Stimulated activated naive CD8-positive, alpha-beta T cell treated with anti-CD3 and anti-CD28 coated beads, Interleukin-15, Interleukin-2, amounts not matched to agents 100 ng/mL and 50 ng/mL, for 24 hours (primary cell): ENCODE results near the gene EMC9.

Experiments
- H3K27ac Mint-ChIP-seq: one replicate; pipeline ENCODE4 v1.8.0; 2021; ENCODE audit warnings: mild to moderate bottlenecking, mixed read lengths
- H3K27me3 Mint-ChIP-seq: one replicate; pipeline ENCODE4 v1.8.0; 2021; ENCODE audit warnings: mixed read lengths
- H3K36me3 Mint-ChIP-seq: one replicate; pipeline ENCODE4 v1.8.0; 2021; ENCODE audit warnings: low read depth, mixed read lengths
- H3K4me1 Mint-ChIP-seq: one replicate; pipeline ENCODE4 v1.8.0; 2021; ENCODE audit warnings: low read depth, mixed read lengths
- H3K4me3 Mint-ChIP-seq: one replicate; pipeline ENCODE4 v1.8.0; 2021; ENCODE audit warnings: mild to moderate bottlenecking, mixed read lengths
- H3K9me3 Mint-ChIP-seq: one replicate; pipeline ENCODE4 v1.8.0; 2021; ENCODE audit warnings: mixed read lengths

The EMC9 gene

GRCh38 chr14:24100197-24100981 is 41.0 kb downstream of the EMC9 start:
- no peaks in the 10 kb centered on the region for H3K9me3 Mint-ChIP-seq
- peaks cover 62% of the 10 kb centered on the region for H3K36me3 Mint-ChIP-seq
- H3K27ac Mint-ChIP-seq = no peak overlapping the region
- H3K27me3 Mint-ChIP-seq = no peaks in the 10 kb centered on the region
- peaks cover 14% of the 10 kb centered on the region for H3K4me1 Mint-ChIP-seq
- H3K4me3 Mint-ChIP-seq = no peak overlapping the region

GRCh38 chr14:24098927-24099813 is 42.2 kb downstream of the EMC9 start:
- Mint-ChIP-seq H3K36me3 (peaks cover 62% of the 10 kb centered on the region), H3K4me3 (no peak overlapping the region), H3K9me3 (no peaks in the 10 kb centered on the region), H3K4me1 (peaks cover 16% of the 10 kb centered on the region), H3K27ac (no peak overlapping the region), H3K27me3 (no peaks in the 10 kb centered on the region)

GRCh38 chr14:24098229-24098926 is 43.0 kb downstream of the EMC9 start:
- Mint-ChIP-seq H3K27me3 (no peaks in the 10 kb centered on the region), H3K9me3 (no peaks in the 10 kb centered on the region), H3K4me3 (no peak overlapping the region), H3K36me3 (peaks cover 54% of the 10 kb centered on the region), H3K4me1 (peaks cover 21% of the 10 kb centered on the region), H3K27ac (no peak overlapping the region)

GRCh38 chr14:24096545-24097181 is 44.7 kb downstream of the EMC9 start:
- H3K27me3 Mint-ChIP-seq = no peaks in the 10 kb centered on the region
- peak overlapping the region; percentile 62 for H3K4me3 Mint-ChIP-seq
- H3K36me3 Mint-ChIP-seq = peaks cover 41% of the 10 kb centered on the region
- H3K27ac Mint-ChIP-seq = peak overlapping the region; percentile 80
- H3K4me1 Mint-ChIP-seq = peaks cover 26% of the 10 kb centered on the region
- H3K9me3 Mint-ChIP-seq = no peaks in the 10 kb centered on the region

GRCh38 chr14:24095271-24096068 is 45.9 kb downstream of the EMC9 start:
- peak overlapping the region; percentile 97 for H3K27ac Mint-ChIP-seq
- H3K9me3 Mint-ChIP-seq = no peaks in the 10 kb centered on the region

GRCh38 chr14:24094841-24095270 is 46.5 kb downstream of the EMC9 start:
- Mint-ChIP-seq H3K4me3 (peak overlapping the region; percentile 95), H3K9me3 (no peaks in the 10 kb centered on the region), H3K4me1 (peaks cover 26% of the 10 kb centered on the region), H3K27ac (peak overlapping the region; percentile 97), H3K36me3 (peaks cover 29% of the 10 kb centered on the region), H3K27me3 (no peaks in the 10 kb centered on the region)

More at GRCh38 chr14:24095271-24096068, 45.9 kb downstream of the EMC9 start:
- Mint-ChIP-seq H3K4me1 (peaks cover 26% of the 10 kb centered on the region), H3K27me3 (no peaks in the 10 kb centered on the region), H3K36me3 (peaks cover 36% of the 10 kb centered on the region), H3K4me3 (peak overlapping the region; percentile 95)

- Mint-ChIP-seq H3K27me3 (no peaks in the 10 kb centered on the region), H3K9me3 (no peaks in the 10 kb centered on the region), H3K4me3 (peak within 1 kb of the TSS; percentile 95), H3K4me1 (peaks cover 26% of the 10 kb centered on the region), H3K27ac (peak within 1 kb of the TSS; percentile 97), H3K36me3 (peaks cover 23% of the 10 kb centered on the region)
Measured at GRCh38 chr14:24093901-24094840, 47.2 kb downstream of the EMC9 start, which contains the start of gene PCK2. PCK2 (plus strand) TSS chr14:24094311; CDS start chr14:24094406, 95 bp downstream.

GRCh38 chr14:24093207-24093900 is 48.0 kb downstream of the EMC9 start:
- H3K9me3 Mint-ChIP-seq = no peaks in the 10 kb centered on the region
- peak overlapping the region; percentile 97 for H3K27ac Mint-ChIP-seq
- peaks cover 23% of the 10 kb centered on the region for H3K36me3 Mint-ChIP-seq
- no peaks in the 10 kb centered on the region for H3K27me3 Mint-ChIP-seq
- H3K4me3 Mint-ChIP-seq = peak overlapping the region; percentile 95
- peaks cover 26% of the 10 kb centered on the region for H3K4me1 Mint-ChIP-seq

- Mint-ChIP-seq H3K9me3 (no peaks in the 10 kb centered on the region), H3K4me3 (peak overlapping the region; percentile 95), H3K27me3 (no peaks in the 10 kb centered on the region), H3K4me1 (peaks cover 26% of the 10 kb centered on the region), H3K27ac (peak overlapping the region; percentile 97), H3K36me3 (peaks cover 19% of the 10 kb centered on the region)
Measured at GRCh38 chr14:24092505-24093206, 48.7 kb downstream of the EMC9 start.

GRCh38 chr14:24092110-24092504 is 49.3 kb downstream of the EMC9 start:
- Mint-ChIP-seq H3K9me3 (no peaks in the 10 kb centered on the region), H3K4me1 (peaks cover 26% of the 10 kb centered on the region), H3K36me3 (peaks cover 19% of the 10 kb centered on the region), H3K27me3 (no peaks in the 10 kb centered on the region), H3K27ac (no peak overlapping the region), H3K4me3 (no peak overlapping the region)

GRCh38 chr14:24089890-24090289 is 51.5 kb downstream of the EMC9 start:
- H3K4me3 Mint-ChIP-seq = no peak overlapping the region
- no peak overlapping the region for H3K27ac Mint-ChIP-seq
- peaks cover 10% of the 10 kb centered on the region for H3K4me1 Mint-ChIP-seq
- no peaks in the 10 kb centered on the region for H3K9me3 Mint-ChIP-seq
- H3K27me3 Mint-ChIP-seq = no peaks in the 10 kb centered on the region
- H3K36me3 Mint-ChIP-seq = peaks cover under 1% of the 10 kb centered on the region
